NCI-H187 treated with DMSO at 0.1 percent for 48 hours (cell line): Measurements from ENCODE around the gene NCKAP1.

Source experiments
- DNase-seq: peaks from one replicate; lab custom pipeline; 2025; lab: John Stamatoyannopoulos, UW

NCKAP1 gene

GRCh38 chr2:182867426-182868053 lies 170.7 kb downstream of the NCKAP1 start:
- DNase-seq = no peak

- DNase-seq = no peak
These were observed 171.5 kb downstream of the NCKAP1 start, which contains the start of gene FRZB for GRCh38 chr2:182866461-182867406. Gene FRZB, minus strand, starts transcription at chr2:182866637. Its CDS starts 85 bp downstream, at chr2:182866552.

GRCh38 chr2:182866095-182866460 lies 172.2 kb downstream of the NCKAP1 start:
- no peak for DNase-seq

- DNase-seq = no peak
These were observed 173.2 kb downstream of the NCKAP1 start for GRCh38 chr2:182864949-182865570.

- DNase-seq = no peak
These were observed 174.6 kb downstream of the NCKAP1 start for GRCh38 chr2:182863642-182864041.

- no peak for DNase-seq
These were observed 176.2 kb downstream of the NCKAP1 start for GRCh38 chr2:182862091-182862490.

- no peak for DNase-seq
These were observed 177.4 kb downstream of the NCKAP1 start for GRCh38 chr2:182860858-182861257.
